Stomach smooth muscle (tissue), 2 donors: ENCODE measurements around the gene PRKG1.

Experiments used
- H3K27ac ChIP-seq: one replicate; pipeline ENCODE4 v1.7.0; 2013; ENCODE audit warnings: mild to moderate bottlenecking, low read length, inconsistent platforms
- H3K27me3 ChIP-seq, 2 donors: one replicate each; pipeline ENCODE4 v1.7.0; 2013; ENCODE audit warnings: low read length in 2 of 2; ENCODE audit not compliant: insufficient read depth in 2 of 2, control insufficient read depth in 1 of 2
- H3K36me3 ChIP-seq, 2 donors: one replicate each; pipeline ENCODE4 v1.7.0; 2013; ENCODE audit warnings: low read length in 2 of 2; ENCODE audit not compliant: control insufficient read depth in 2 of 2, insufficient read depth in 2 of 2
- H3K4me1 ChIP-seq: one replicate; pipeline ENCODE4 v1.7.0; 2013; ENCODE audit warnings: low read length; ENCODE audit not compliant: control insufficient read depth, insufficient read depth
- H3K4me3 ChIP-seq, 2 donors: one replicate each; pipeline ENCODE4 v1.7.0; 2013; ENCODE audit warnings: low read length in 2 of 2
- H3K9ac ChIP-seq, 2 donors: one replicate each; pipeline ENCODE4 v1.7.0; 2013; ENCODE audit warnings: low read length in 2 of 2, mild to moderate bottlenecking in 1 of 2
- H3K9me3 ChIP-seq, 2 donors: one replicate each; pipeline ENCODE4 v1.7.0; 2013; ENCODE audit warnings: low read length in 2 of 2; ENCODE audit not compliant: control insufficient read depth in 2 of 2
- donor health status: healthy.
- donor health status: Pancreatic carcinoma.

PRKG1 gene

GRCh38 chr10:52099026-52099600, 1024.8 kb downstream of the PRKG1 start:
- no peaks in the 10 kb centered on the region for H3K27me3 ChIP-seq
- no peak overlapping the region for H3K9ac ChIP-seq
- no peaks in the 10 kb centered on the region for H3K36me3 ChIP-seq
- no peaks in the 10 kb centered on the region for H3K9me3 ChIP-seq
- no peaks in the 10 kb centered on the region for H3K4me1 ChIP-seq
- H3K4me3 ChIP-seq, result no peak overlapping the region
- H3K27ac ChIP-seq, result no peak overlapping the region

- H3K36me3 ChIP-seq, result no peaks in the 10 kb centered on the region
- no peak overlapping the region for H3K27ac ChIP-seq
- no peak overlapping the region for H3K9ac ChIP-seq
- H3K4me1 ChIP-seq, result no peaks in the 10 kb centered on the region
- H3K9me3 ChIP-seq, result no peaks in the 10 kb centered on the region
- H3K4me3 ChIP-seq, result no peak overlapping the region
- H3K27me3 ChIP-seq, result no peaks in the 10 kb centered on the region
Observed at GRCh38 chr10:52100011-52100547, 1025.8 kb downstream of the PRKG1 start.

GRCh38 chr10:52105301-52105700, 1031.0 kb downstream of the PRKG1 start:
- no peaks in the 10 kb centered on the region for H3K9me3 ChIP-seq
- H3K9ac ChIP-seq, result no peak overlapping the region
- no peak overlapping the region for H3K27ac ChIP-seq

GRCh38 chr10:52106011-52106410, 1031.7 kb downstream of the PRKG1 start:
- Histone ChIP-seq H3K36me3 (no peaks in the 10 kb centered on the region), H3K4me1 (no peaks in the 10 kb centered on the region), H3K27me3 (no peaks in the 10 kb centered on the region), H3K9ac (no peak overlapping the region), H3K9me3 (no peaks in the 10 kb centered on the region), H3K27ac (no peak overlapping the region), H3K4me3 (no peak overlapping the region)

More at GRCh38 chr10:52105301-52105700, 1031.0 kb downstream of the PRKG1 start:
- Histone ChIP-seq H3K4me3 (no peak overlapping the region), H3K27me3 (no peaks in the 10 kb centered on the region), H3K4me1 (no peaks in the 10 kb centered on the region), H3K36me3 (no peaks in the 10 kb centered on the region)

GRCh38 chr10:52106899-52107298, 1032.6 kb downstream of the PRKG1 start:
- Histone ChIP-seq H3K9me3 (no peaks in the 10 kb centered on the region), H3K9ac (no peak overlapping the region), H3K27me3 (no peaks in the 10 kb centered on the region), H3K27ac (no peak overlapping the region), H3K4me3 (no peak overlapping the region), H3K4me1 (no peaks in the 10 kb centered on the region), H3K36me3 (no peaks in the 10 kb centered on the region)

- Histone ChIP-seq H3K4me1 (no peaks in the 10 kb centered on the region), H3K4me3 (no peak overlapping the region), H3K9me3 (no peaks in the 10 kb centered on the region), H3K27me3 (no peaks in the 10 kb centered on the region), H3K9ac (no peak overlapping the region), H3K27ac (no peak overlapping the region), H3K36me3 (no peaks in the 10 kb centered on the region)
Observed at GRCh38 chr10:52108236-52108635, 1033.9 kb downstream of the PRKG1 start.

- Histone ChIP-seq H3K27me3 (no peaks in the 10 kb centered on the region), H3K4me3 (no peak overlapping the region), H3K9ac (no peak overlapping the region), H3K36me3 (no peaks in the 10 kb centered on the region), H3K4me1 (no peaks in the 10 kb centered on the region), H3K9me3 (no peaks in the 10 kb centered on the region), H3K27ac (no peak overlapping the region)
Observed at GRCh38 chr10:52110576-52110975, 1036.3 kb downstream of the PRKG1 start.

GRCh38 chr10:52111101-52111891, 1037.0 kb downstream of the PRKG1 start:
- Histone ChIP-seq H3K9ac (no peak overlapping the region), H3K27ac (no peak overlapping the region), H3K27me3 (no peaks in the 10 kb centered on the region), H3K9me3 (no peaks in the 10 kb centered on the region), H3K4me3 (no peak overlapping the region), H3K36me3 (no peaks in the 10 kb centered on the region), H3K4me1 (no peaks in the 10 kb centered on the region)

- no peak overlapping the region for H3K4me3 ChIP-seq
- no peaks in the 10 kb centered on the region for H3K36me3 ChIP-seq
- no peak overlapping the region for H3K9ac ChIP-seq
- no peaks in the 10 kb centered on the region for H3K27me3 ChIP-seq
- no peak overlapping the region for H3K27ac ChIP-seq
- H3K4me1 ChIP-seq, result no peaks in the 10 kb centered on the region
- no peaks in the 10 kb centered on the region for H3K9me3 ChIP-seq
Observed at GRCh38 chr10:52115823-52116222, 1041.5 kb downstream of the PRKG1 start.

- Histone ChIP-seq H3K27me3 (no peaks in the 10 kb centered on the region), H3K36me3 (no peaks in the 10 kb centered on the region), H3K4me3 (no peak overlapping the region), H3K27ac (no peak overlapping the region), H3K4me1 (no peaks in the 10 kb centered on the region), H3K9me3 (no peaks in the 10 kb centered on the region), H3K9ac (no peak overlapping the region)
Observed at GRCh38 chr10:52119507-52119906, 1045.2 kb downstream of the PRKG1 start.

- H3K4me3 ChIP-seq, result no peak overlapping the region
- H3K27me3 ChIP-seq, result no peaks in the 10 kb centered on the region
- H3K36me3 ChIP-seq, result no peaks in the 10 kb centered on the region
- H3K27ac ChIP-seq, result no peak overlapping the region
- no peaks in the 10 kb centered on the region for H3K9me3 ChIP-seq
- no peaks in the 10 kb centered on the region for H3K4me1 ChIP-seq
- H3K9ac ChIP-seq, result no peak overlapping the region
Observed at GRCh38 chr10:52121688-52122087, 1047.4 kb downstream of the PRKG1 start.
